PC-3 (cell line): Measurements from ENCODE around the gene LRIF1. TPM values are rescaled to one million over a fixed set of nuclear protein-coding genes. Genes with fewer than 3 reads are reported as not detected.

ENCODE experiments used
- ATAC-seq: fragments of 200-7000 bp; cut with Tn5 transposase; 2 replicates; pipeline ENCODE4 v1.9.1; 2020; ENCODE audit warnings: mild to moderate bottlenecking, moderate library complexity
- BruUV-seq: library from RNA; stranded (reverse); fragments of 400-500 nt; replicated peaks from 2 replicates; lab custom pipeline; 2021; lab: Mats Ljungman, UMichigan
- CTCF ChIA-PET: fragments of 300-600 bp; sonication (Branson Sonifier 250); formaldehyde crosslinking; loops from one replicate; lab custom pipeline; 2022; ENCODE audit warnings: antibody characterized with exemption; lab: Charles Lee
- POLR2A ChIA-PET: fragments of 300-600 bp; sonication (Branson Sonifier 250); formaldehyde crosslinking; loops from one replicate; lab custom pipeline; 2022; ENCODE audit warnings: antibody characterized with exemption; ENCODE audit not compliant: unreplicated experiment; lab: Charles Lee
- DNase-seq: peaks from one replicate; pipeline ENCODE4 v3.0.0-alpha.2; 2015
- H2AFZ ChIP-seq: fragments of 300-600 bp; sonication (generic); 2 replicates; pipeline ENCODE4 v1.6.0; 2016; ENCODE audit warnings: antibody characterized with exemption, low read length
- H3F3A ChIP-seq: fragments of 300-600 bp; sonication (generic); one replicate; pipeline ENCODE4 v1.6.0; 2017; ENCODE audit warnings: antibody characterized with exemption, low read length, control low read depth, mild to moderate bottlenecking; ENCODE audit not compliant: unreplicated experiment
- H3K27ac ChIP-seq: fragments of 300-600 bp; sonication (generic); 2 replicates; pipeline ENCODE4 v1.5.1; 2016; ENCODE audit warnings: mild to moderate bottlenecking, low read length
- H3K27me3 ChIP-seq: fragments of 300-600 bp; sonication (generic); 2 replicates; pipeline ENCODE4 v1.6.1; 2016; ENCODE audit warnings: low read length, mixed read lengths
- H3K36me3 ChIP-seq: fragments of 300-600 bp; sonication (generic); 2 replicates; pipeline ENCODE4 v1.6.1; 2016; ENCODE audit warnings: low read depth, mixed run types, low read length, mixed read lengths
- H3K4me1 ChIP-seq: fragments of 300-600 bp; sonication (generic); 2 replicates; pipeline ENCODE4 v1.5.1; 2016; ENCODE audit warnings: low read length; ENCODE audit not compliant: insufficient read depth
- H3K4me2 ChIP-seq: fragments of 300-600 bp; sonication (generic); 2 replicates; pipeline ENCODE4 v1.6.0; 2016; ENCODE audit warnings: low read length
- H3K4me3 ChIP-seq: fragments of 300-600 bp; sonication (generic); 2 replicates; pipeline ENCODE4 v1.5.1; 2016; ENCODE audit warnings: mild to moderate bottlenecking, low read length, mixed read lengths
- H3K79me2 ChIP-seq: fragments of 300-600 bp; sonication (generic); 2 replicates; pipeline ENCODE4 v1.6.1; 2017; ENCODE audit warnings: low read length, mixed read lengths
- H3K9ac ChIP-seq: fragments of 300-600 bp; sonication (generic); 2 replicates; pipeline ENCODE4 v1.6.0; 2016; ENCODE audit warnings: mild to moderate bottlenecking, low read length
- H3K9me2 ChIP-seq: fragments of 300-600 bp; sonication (generic); replicated peaks from 2 replicates; pipeline ENCODE4 v1.6.1; 2016; ENCODE audit warnings: mixed run types, low read length, mixed read lengths
- H3K9me3 ChIP-seq: fragments of 300-600 bp; sonication (generic); 2 replicates; pipeline ENCODE4 v1.6.1; 2016; ENCODE audit warnings: low read length, mixed read lengths
- H4K20me1 ChIP-seq: fragments of 300-600 bp; sonication (generic); 2 replicates; pipeline ENCODE4 v1.6.1; 2016; ENCODE audit warnings: low read length, mixed read lengths
- EZH2 ChIP-seq: fragments of 300-600 bp; sonication (generic); IDR thresholded peaks from one replicate; pipeline ENCODE4 v1.6.1; 2017; ENCODE audit warnings: antibody characterized with exemption, mild to moderate bottlenecking, low read length; ENCODE audit not compliant: unreplicated experiment
- EZH2phosphoT487 ChIP-seq: fragments of 300-600 bp; sonication (generic); IDR thresholded peaks from 2 replicates; pipeline ENCODE4 v1.6.1; 2018; ENCODE audit warnings: mild to moderate bottlenecking, antibody characterized with exemption, low read length, borderline replicate concordance
- intact Hi-C: fragments of 100-400 bp; cut with micrococcal nuclease; formaldehyde crosslinking; loops from 2 replicates; pipeline ENCODE4 v1.9.0; 2023
- total RNA-seq: library from RNA; depleted of rRNA; stranded (reverse); fragments of >200 nt; gene quantifications from 2 replicates; pipeline ENCODE4 v1.2.3, GENCODE V29; 2014
- TF ChIP-seq, protein P1 (sequence below): fragments of 300-600 bp; sonication (generic); conservative IDR thresholded peaks from 2 replicates; pipeline ENCODE4 v1.5.1; 2017; ENCODE audit warnings: antibody characterized with exemption, low read depth, mild to moderate bottlenecking, low read length

Gene LRIF1
- total RNA-seq, 1 experiment from 2014 or later: 18.1 TPM

DNA sequence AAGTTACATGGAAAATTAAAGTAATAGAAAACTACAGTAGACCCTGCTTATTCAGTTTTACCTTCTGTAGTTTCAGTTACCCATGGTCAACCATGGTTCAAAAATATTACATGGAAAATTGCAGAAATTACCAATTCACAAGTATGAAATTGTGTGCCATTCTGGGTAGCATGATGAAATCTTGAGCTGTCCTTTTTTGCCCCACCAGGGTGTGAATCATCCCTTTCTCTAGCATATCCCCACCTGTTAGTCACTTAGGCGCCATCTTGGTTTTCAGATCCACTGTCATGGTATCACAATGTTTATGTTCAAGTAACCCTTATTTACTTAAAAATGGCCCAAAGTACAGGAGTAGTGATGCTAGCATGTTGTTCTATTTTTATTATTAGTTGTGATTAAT lies 3.5 kb upstream of the LRIF1 start:
- Histone ChIP-seq H3K27me3 (peaks cover 4% of the 10 kb centered on the region; the same call in 1 of the 2 replicates), H3K36me3 (0 out of 2 replicates have a peak, but pooled peaks cover 4% of the 10 kb centered on the region), H3K4me1 (peaks cover 15% of the 10 kb centered on the region), H3F3A (no peaks in the 10 kb centered on the region), H3K9me3 (0 out of 2 replicates have a peak, but pooled peaks cover 7% of the 10 kb centered on the region), H3K27ac (no peak overlapping the region), H4K20me1 (no peaks in the 10 kb centered on the region), H3K9me2 (no peaks in the 10 kb centered on the region), H3K79me2 (peaks cover 13% of the 10 kb centered on the region), H3K9ac (no peak overlapping the region), H3K4me3 (no peak overlapping the region), H2AFZ (no peak overlapping the region), H3K4me2 (no peak overlapping the region)
- DNase-seq (no peak), ATAC-seq (no peak)
- TF ChIP-seq, protein P1, sequence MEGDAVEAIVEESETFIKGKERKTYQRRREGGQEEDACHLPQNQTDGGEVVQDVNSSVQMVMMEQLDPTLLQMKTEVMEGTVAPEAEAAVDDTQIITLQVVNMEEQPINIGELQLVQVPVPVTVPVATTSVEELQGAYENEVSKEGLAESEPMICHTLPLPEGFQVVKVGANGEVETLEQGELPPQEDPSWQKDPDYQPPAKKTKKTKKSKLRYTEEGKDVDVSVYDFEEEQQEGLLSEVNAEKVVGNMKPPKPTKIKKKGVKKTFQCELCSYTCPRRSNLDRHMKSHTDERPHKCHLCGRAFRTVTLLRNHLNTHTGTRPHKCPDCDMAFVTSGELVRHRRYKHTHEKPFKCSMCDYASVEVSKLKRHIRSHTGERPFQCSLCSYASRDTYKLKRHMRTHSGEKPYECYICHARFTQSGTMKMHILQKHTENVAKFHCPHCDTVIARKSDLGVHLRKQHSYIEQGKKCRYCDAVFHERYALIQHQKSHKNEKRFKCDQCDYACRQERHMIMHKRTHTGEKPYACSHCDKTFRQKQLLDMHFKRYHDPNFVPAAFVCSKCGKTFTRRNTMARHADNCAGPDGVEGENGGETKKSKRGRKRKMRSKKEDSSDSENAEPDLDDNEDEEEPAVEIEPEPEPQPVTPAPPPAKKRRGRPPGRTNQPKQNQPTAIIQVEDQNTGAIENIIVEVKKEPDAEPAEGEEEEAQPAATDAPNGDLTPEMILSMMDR: no peak
- TF ChIP-seq EZH2 (no peak), EZH2phosphoT487 (no peak)
- no TSS peak for BruUV-seq
- ChIA-PET CTCF (no interaction called here), POLR2A (no interaction called here)
- intact Hi-C loops: no loop called here

GRCh38 chr1:110964455-110964903 lies 757 bp upstream of the LRIF1 start:
- CTCF ChIA-PET: no interaction called here
- DNase-seq (no peak), ATAC-seq (no peak)
- Histone ChIP-seq H3K4me2 (peak overlapping the region; percentile 81), H3K27me3 (peaks cover 4% of the 10 kb centered on the region; the same call in 1 of the 2 replicates), H4K20me1 (peaks cover 9% of the 10 kb centered on the region; the same call in 1 of the 2 replicates), H3K4me3 (peak overlapping the region; percentile 73), H3K27ac (peak overlapping the region; percentile 71), H3K9me2 (no peaks in the 10 kb centered on the region), H2AFZ (peak overlapping the region; percentile 93), H3F3A (no peaks in the 10 kb centered on the region), H3K4me1 (peaks cover 28% of the 10 kb centered on the region), H3K9ac (peak overlapping the region; percentile 46), H3K36me3 (0 out of 2 replicates have a peak, but pooled peaks cover 10% of the 10 kb centered on the region), H3K9me3 (0 out of 2 replicates have a peak, but pooled peaks cover 7% of the 10 kb centered on the region), H3K79me2 (peaks cover 41% of the 10 kb centered on the region)
- TSS peak; percentile 88 for BruUV-seq
- POLR2A ChIA-PET: interaction anchor here (0.6 to 0.8 kb wide), 8 partner anchors 9 to 1502 kb away, joined by 3 to 6 read pairs (median 4); no protein-coding TSS in a partner anchor
- intact Hi-C loops: no loop called here
- TF ChIP-seq EZH2phosphoT487: no peak
- no peak for TF ChIP-seq EZH2
- TF ChIP-seq, protein P1: no peak
